Fibroblast of the conjunctiva (primary cell): Measurements from ENCODE around the gene C11orf65.

Experiments used
- DNase-seq: peaks from one replicate; pipeline ENCODE4 v3.0.0-alpha.2; 2010; ENCODE audit warnings: low read depth

The C11orf65 gene

GRCh38 chr11:108369064-108369463 is 98.3 kb downstream of the C11orf65 start:
- DNase-seq: no peak

- DNase-seq: no peak
These were observed 99.2 kb downstream of the C11orf65 start for GRCh38 chr11:108368134-108368533.

- DNase-seq: no peak
These were observed 103.2 kb downstream of the C11orf65 start for GRCh38 chr11:108364159-108364558.

GRCh38 chr11:108351468-108351867 is 115.9 kb downstream of the C11orf65 start:
- DNase-seq: no peak

GRCh38 chr11:108346451-108346850 is 120.9 kb downstream of the C11orf65 start:
- no peak for DNase-seq

- DNase-seq: no peak
These were observed 121.6 kb downstream of the C11orf65 start for GRCh38 chr11:108345767-108346166.

GRCh38 chr11:108343714-108344113 is 123.6 kb downstream of the C11orf65 start:
- no peak for DNase-seq

GRCh38 chr11:108341654-108342053 is 125.7 kb downstream of the C11orf65 start:
- DNase-seq: no peak

GRCh38 chr11:108340973-108341372 is 126.4 kb downstream of the C11orf65 start:
- no peak for DNase-seq

- DNase-seq: no peak
These were observed 128.6 kb downstream of the C11orf65 start for GRCh38 chr11:108338750-108339149.

GRCh38 chr11:108333403-108333899 is 133.9 kb downstream of the C11orf65 start:
- no peak for DNase-seq
